ENCODE measurements around the gene VTI1A.
A peak's percentile ranks its signal among the peaks of the same experiment; 100 is the strongest.
"Not testable (repeated sequence)": the region's sequence is repeated elsewhere in the genome, so short reads cannot be mapped to it uniquely, and the experiment has no call there.

VTI1A gene

GRCh38 chr10:112528235-112528634 lies 81.2 kb downstream of the VTI1A start:
- no peak for DNase-seq (ENCODE audit: low read depth, low spot score)

GRCh38 chr10:112531421-112531820 lies 84.4 kb downstream of the VTI1A start:
- no peak overlapping the region for H3K4me3 ChIP-seq (ENCODE audit: low read length)
- DNase-seq (ENCODE audit: low read depth, low spot score), result no peak

More at GRCh38 chr10:112528235-112528634, 81.2 kb downstream of the VTI1A start:
- no peak overlapping the region for H3K4me3 ChIP-seq (ENCODE audit: low read length)

GRCh38 chr10:112532189-112532588 lies 85.2 kb downstream of the VTI1A start:
- DNase-seq (ENCODE audit: low read depth, low spot score), result no peak
- H3K4me3 ChIP-seq (ENCODE audit: low read length), result no peak overlapping the region

- H3K4me3 ChIP-seq (ENCODE audit: low read length), result no peak overlapping the region
- DNase-seq (ENCODE audit: low read depth, low spot score), result no peak
Observed at GRCh38 chr10:112532956-112533355, 85.9 kb downstream of the VTI1A start.

- DNase-seq (ENCODE audit: low read depth, low spot score), result no peak
- H3K4me3 ChIP-seq (ENCODE audit: low read length), result no peak overlapping the region
Observed at GRCh38 chr10:112533916-112534315, 86.9 kb downstream of the VTI1A start.

GRCh38 chr10:112535531-112535951 lies 88.5 kb downstream of the VTI1A start:
- no peak for DNase-seq (ENCODE audit: low read depth, low spot score)
- H3K4me3 ChIP-seq (ENCODE audit: low read length), result no peak overlapping the region

GRCh38 chr10:112536663-112537062 lies 89.6 kb downstream of the VTI1A start:
- H3K4me3 ChIP-seq (ENCODE audit: low read length), result no peak overlapping the region
- DNase-seq (ENCODE audit: low read depth, low spot score), result peak; percentile 49

GRCh38 chr10:112538168-112538567 lies 91.2 kb downstream of the VTI1A start:
- no peak for DNase-seq (ENCODE audit: low read depth, low spot score)
- no peak overlapping the region for H3K4me3 ChIP-seq (ENCODE audit: low read length)

- DNase-seq (ENCODE audit: low read depth, low spot score), result no peak
Observed at GRCh38 chr10:112539340-112539739, 92.3 kb downstream of the VTI1A start.

GRCh38 chr10:112542823-112543222 lies 95.8 kb downstream of the VTI1A start:
- not testable (repeated sequence) for DNase-seq (ENCODE audit: low read depth, low spot score); H3K4me3 ChIP-seq (ENCODE audit: low read length)

More at GRCh38 chr10:112539340-112539739, 92.3 kb downstream of the VTI1A start:
- no peak overlapping the region for H3K4me3 ChIP-seq (ENCODE audit: low read length)

- DNase-seq (ENCODE audit: low read depth, low spot score), result no peak
- no peak overlapping the region for H3K4me3 ChIP-seq (ENCODE audit: low read length)
Observed at GRCh38 chr10:112546474-112546873, 99.5 kb downstream of the VTI1A start.

GRCh38 chr10:112548535-112549276 lies 101.7 kb downstream of the VTI1A start:
- H3K4me3 ChIP-seq (ENCODE audit: low read length), result no peak overlapping the region
- no peak for DNase-seq (ENCODE audit: low read depth, low spot score)

- no peak overlapping the region for H3K4me3 ChIP-seq (ENCODE audit: low read length)
- no peak for DNase-seq (ENCODE audit: low read depth, low spot score)
Observed at GRCh38 chr10:112552593-112553110, 105.6 kb downstream of the VTI1A start.

GRCh38 chr10:112553315-112553714 lies 106.3 kb downstream of the VTI1A start:
- DNase-seq (ENCODE audit: low read depth, low spot score), result no peak
- H3K4me3 ChIP-seq (ENCODE audit: low read length), result no peak overlapping the region

GRCh38 chr10:112554263-112554662 lies 107.2 kb downstream of the VTI1A start:
- no peak for DNase-seq (ENCODE audit: low read depth, low spot score)
- no peak overlapping the region for H3K4me3 ChIP-seq (ENCODE audit: low read length)

- H3K4me3 ChIP-seq (ENCODE audit: low read length), result no peak overlapping the region
- DNase-seq (ENCODE audit: low read depth, low spot score), result no peak
Observed at GRCh38 chr10:112557197-112557596, 110.2 kb downstream of the VTI1A start.

GRCh38 chr10:112558476-112559142 lies 111.6 kb downstream of the VTI1A start:
- no peak for DNase-seq (ENCODE audit: low read depth, low spot score)
- H3K4me3 ChIP-seq (ENCODE audit: low read length), result no peak overlapping the region

GRCh38 chr10:112559349-112559748 lies 112.3 kb downstream of the VTI1A start:
- peak; percentile 21 for DNase-seq (ENCODE audit: low read depth, low spot score)
- no peak overlapping the region for H3K4me3 ChIP-seq (ENCODE audit: low read length)

GRCh38 chr10:112562122-112562521 lies 115.1 kb downstream of the VTI1A start:
- DNase-seq (ENCODE audit: low read depth, low spot score), result no peak
- H3K4me3 ChIP-seq (ENCODE audit: low read length), result no peak overlapping the region
